ENCODE data around the gene SVIL. TPM values are rescaled to one million over a fixed set of nuclear protein-coding genes. Genes with fewer than 3 reads are reported as not detected.

Gene SVIL
- total RNA-seq, 3 donors from 2014 or later = 67.6 to 1,278 (median 86.0) TPM

GRCh38 chr10:29455095-29455494 is 179.7 kb downstream of the SVIL start:
- TF ChIP-seq CTCF (IDR thresholded peaks at IDR 0.05) = no peak
- no peak for ATAC-seq
- DNase-seq = no peak

GRCh38 chr10:29454250-29454649 is 180.5 kb downstream of the SVIL start:
- no peaks in the 10 kb centered on the region for H3K9me3 ChIP-seq
- intact Hi-C loops (cut with DNase I, micrococcal nuclease) = no loop called here
- DNase-seq = no peak
- H3K4me3 ChIP-seq = no peak overlapping the region
- no peaks in the 10 kb centered on the region for H3K36me3 ChIP-seq (ENCODE audit: low read depth)
- H3K4me1 ChIP-seq (ENCODE audit: low read depth) = no peaks in the 10 kb centered on the region
- ATAC-seq = no peak
- no peak for TF ChIP-seq CTCF (IDR thresholded peaks at IDR 0.05)

More at GRCh38 chr10:29455095-29455494, 179.7 kb downstream of the SVIL start:
- H3K9me3 ChIP-seq = no peaks in the 10 kb centered on the region
- no peak overlapping the region for H3K4me3 ChIP-seq
- H3K4me1 ChIP-seq (ENCODE audit: low read depth) = no peaks in the 10 kb centered on the region
- intact Hi-C loops (cut with DNase I, micrococcal nuclease) = no loop called here
- H3K36me3 ChIP-seq (ENCODE audit: low read depth) = no peaks in the 10 kb centered on the region

GRCh38 chr10:29452546-29452945 is 182.2 kb downstream of the SVIL start:
- H3K4me1 ChIP-seq (ENCODE audit: low read depth) = no peaks in the 10 kb centered on the region
- intact Hi-C loops (cut with DNase I, micrococcal nuclease) = no loop called here
- H3K4me3 ChIP-seq = no peak overlapping the region
- DNase-seq (no peak), ATAC-seq (no peak)
- H3K36me3 ChIP-seq (ENCODE audit: low read depth) = no peaks in the 10 kb centered on the region
- no peak for TF ChIP-seq CTCF (IDR thresholded peaks at IDR 0.05)
- H3K9me3 ChIP-seq = no peaks in the 10 kb centered on the region

- ATAC-seq (no peak), DNase-seq (no peak)
- H3K4me3 ChIP-seq = no peak overlapping the region
- H3K4me1 ChIP-seq (ENCODE audit: low read depth) = no peaks in the 10 kb centered on the region
- TF ChIP-seq CTCF (IDR thresholded peaks at IDR 0.05) = no peak
- H3K9me3 ChIP-seq = no peaks in the 10 kb centered on the region
- intact Hi-C loops (cut with DNase I, micrococcal nuclease) = no loop called here
- no peaks in the 10 kb centered on the region for H3K36me3 ChIP-seq (ENCODE audit: low read depth)
Observed at GRCh38 chr10:29451946-29452345, 182.8 kb downstream of the SVIL start.

- Histone ChIP-seq H3K36me3 (ENCODE audit: low read depth) (no peaks in the 10 kb centered on the region), H3K4me3 (no peak overlapping the region), H3K9me3 (no peaks in the 10 kb centered on the region), H3K4me1 (ENCODE audit: low read depth) (no peaks in the 10 kb centered on the region)
- ATAC-seq = no peak
- no peak for TF ChIP-seq CTCF (IDR thresholded peaks at IDR 0.05)
- intact Hi-C loops (cut with DNase I, micrococcal nuclease) = no loop called here
- DNase-seq = no peak
Observed at GRCh38 chr10:29450405-29450804, 184.4 kb downstream of the SVIL start.
